Activated CD4-positive, alpha-beta T cell treated with anti-CD3 and anti-CD28 coated beads, Interleukin-2, amount 50 U/mL, for 24 hours (primary cell): ENCODE data around the gene POM121L2.
A peak's percentile ranks its signal among the peaks of the same experiment; 100 is the strongest.
"Not testable (repeated sequence)": the region's sequence is repeated elsewhere in the genome, so short reads cannot be mapped to it uniquely, and the experiment has no call there.

ENCODE experiments used
- DNase-seq, 2 donors: peaks; one replicate each; pipeline ENCODE4 v3.0.0-alpha.2; 2020; ENCODE audit warnings: low read depth in 1 of 2, low spot score in 1 of 2

Gene POM121L2

DNA sequence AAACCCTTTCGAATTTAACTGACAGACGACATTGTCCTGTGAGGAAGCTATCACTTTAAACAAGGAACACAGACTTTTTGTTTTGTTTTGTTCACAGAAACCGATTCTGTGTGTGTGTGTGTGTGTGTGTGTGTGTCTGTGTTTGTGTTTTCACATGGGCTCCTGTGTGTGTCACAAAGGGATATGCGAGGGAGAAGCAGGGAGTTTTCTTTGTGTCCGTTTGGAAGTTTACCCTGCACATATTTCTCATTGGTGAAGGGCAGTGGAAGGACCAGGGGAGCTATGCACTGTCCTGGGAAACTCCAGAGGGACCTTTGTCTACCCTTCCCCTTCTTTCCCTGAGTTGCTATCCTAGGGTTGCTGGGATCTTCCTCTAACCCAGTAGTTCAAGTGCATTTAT is 17.7 kb downstream of the POM121L2 start:
- no peak for DNase-seq

DNA sequence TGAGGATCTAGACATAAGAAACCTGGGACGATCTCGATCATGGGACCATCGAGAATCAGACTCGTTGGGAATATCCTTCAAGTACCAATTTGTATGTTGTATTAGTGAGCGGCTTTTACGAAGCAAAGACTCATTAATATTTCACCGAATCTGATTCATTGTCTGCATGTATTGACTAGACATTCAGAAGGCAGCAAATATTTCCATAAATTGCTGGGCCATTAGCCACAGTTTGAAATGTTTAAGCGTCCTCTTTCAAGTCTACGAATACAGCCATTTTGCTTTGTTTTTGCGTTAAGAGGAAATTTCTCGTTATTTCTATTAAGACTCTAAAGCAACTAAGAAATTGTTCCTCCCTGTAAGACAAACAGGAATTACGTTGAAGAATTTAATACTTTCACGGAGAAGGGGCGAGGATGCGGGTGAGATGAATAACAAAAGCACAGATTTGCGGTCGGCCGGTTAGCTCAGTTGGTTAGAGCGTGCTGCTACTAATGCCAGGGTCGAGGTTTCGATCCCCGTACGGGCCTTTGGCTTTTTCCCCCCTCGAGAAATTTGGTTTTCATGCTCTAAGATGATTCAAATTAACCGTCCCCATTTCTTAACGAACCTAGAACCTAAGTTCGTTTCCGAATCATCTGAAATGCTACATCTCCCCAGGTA is 18.5 kb downstream of the POM121L2 start:
- DNase-seq: no peak

DNA sequence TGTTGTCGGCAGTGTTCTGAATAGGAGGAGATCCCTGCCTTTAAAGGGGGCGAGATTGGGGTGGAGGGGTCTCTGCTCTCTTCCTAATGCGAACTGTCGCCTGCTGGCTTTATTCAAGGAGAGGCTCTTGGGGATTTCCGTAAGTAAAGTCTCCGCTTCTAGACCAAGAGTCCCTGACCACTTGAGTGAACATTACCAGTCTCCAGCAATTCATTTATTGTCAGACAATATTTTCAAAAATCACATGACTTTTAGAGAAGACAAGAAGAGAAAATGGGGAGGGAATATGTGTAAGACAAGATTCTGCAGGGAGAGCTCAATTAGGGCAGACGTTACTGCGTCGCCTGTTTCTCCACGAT is 21.2 kb downstream of the POM121L2 start:
- no peak for DNase-seq

DNA sequence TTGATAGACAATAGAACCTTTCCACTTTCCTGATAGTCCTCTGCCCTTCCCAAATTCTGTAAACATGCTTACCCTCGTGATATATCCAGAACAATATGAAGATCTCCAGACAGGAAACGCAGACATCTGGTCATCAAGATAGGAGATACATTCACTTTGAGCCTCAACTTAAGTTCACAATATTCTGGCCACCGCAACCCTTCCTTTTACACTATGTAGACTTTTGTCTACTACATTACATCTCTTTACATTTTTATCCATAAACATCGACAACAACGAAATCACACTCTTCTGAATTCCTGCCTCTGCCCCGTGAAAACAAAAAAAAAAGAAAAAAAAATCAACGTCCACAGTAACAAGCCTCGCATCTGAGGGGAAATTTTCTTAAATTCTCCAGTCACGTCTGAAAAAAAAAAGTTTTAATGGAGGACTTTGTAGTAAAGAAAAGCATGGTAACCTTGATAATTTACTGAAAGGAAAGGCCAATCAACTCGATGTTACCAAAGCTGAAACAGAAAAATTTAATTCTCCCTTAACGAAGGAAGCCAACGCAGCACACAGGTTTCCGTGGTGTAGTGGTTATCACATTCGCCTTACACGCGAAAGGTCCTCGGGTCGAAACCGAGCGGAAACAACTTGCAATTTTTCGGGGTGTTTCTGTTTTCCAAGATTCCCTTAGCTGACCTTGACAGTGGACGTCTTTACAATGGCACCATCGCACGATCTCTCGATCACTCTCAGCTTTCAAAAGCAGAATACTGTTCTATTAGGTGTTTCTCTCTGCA is 21.8 kb downstream of the POM121L2 start:
- DNase-seq: no peak

DNA sequence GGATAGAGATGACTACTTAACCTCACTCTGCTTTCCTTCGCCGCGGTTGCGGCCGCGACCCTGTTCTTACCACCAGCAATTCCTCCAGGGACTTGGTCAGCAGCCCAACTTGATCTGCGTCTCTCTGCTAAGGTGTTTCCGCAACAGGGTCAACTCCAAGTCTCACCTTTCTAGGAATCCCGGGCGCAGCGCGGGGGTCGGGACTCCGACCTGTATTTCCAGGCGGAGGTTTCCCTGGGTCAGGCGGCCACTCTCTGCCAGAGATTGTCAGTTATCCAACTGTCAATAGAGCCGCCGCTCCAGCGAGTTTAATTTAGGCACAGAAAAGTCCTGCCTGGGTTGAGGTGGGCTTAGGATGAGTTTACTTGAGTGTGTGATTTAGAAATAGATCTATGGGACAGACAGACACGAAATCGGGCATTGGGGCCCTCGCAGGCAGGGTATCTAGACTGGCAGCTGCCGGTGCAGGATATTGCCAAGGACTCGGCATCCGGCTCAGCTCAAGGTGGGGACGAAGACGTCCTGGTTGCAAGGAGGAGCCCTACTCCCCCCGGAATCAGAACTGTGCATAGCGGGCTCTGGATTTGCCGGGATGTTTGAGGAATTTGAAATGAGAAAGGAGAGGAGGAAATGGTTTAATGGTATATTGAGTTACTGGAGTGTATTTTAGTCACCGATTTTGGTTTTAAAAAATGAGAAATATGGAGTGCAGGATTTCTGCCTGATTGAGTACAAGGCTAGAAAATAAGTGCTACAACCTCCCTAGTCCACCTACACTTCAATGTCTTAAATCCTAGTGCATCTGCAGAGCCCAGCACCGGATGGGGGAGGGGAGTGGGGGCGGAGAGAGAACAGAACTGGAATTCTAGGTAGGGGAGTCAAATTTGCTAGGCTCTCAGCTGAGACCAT is 23.7 kb downstream of the POM121L2 start:
- DNase-seq: no peak

DNA sequence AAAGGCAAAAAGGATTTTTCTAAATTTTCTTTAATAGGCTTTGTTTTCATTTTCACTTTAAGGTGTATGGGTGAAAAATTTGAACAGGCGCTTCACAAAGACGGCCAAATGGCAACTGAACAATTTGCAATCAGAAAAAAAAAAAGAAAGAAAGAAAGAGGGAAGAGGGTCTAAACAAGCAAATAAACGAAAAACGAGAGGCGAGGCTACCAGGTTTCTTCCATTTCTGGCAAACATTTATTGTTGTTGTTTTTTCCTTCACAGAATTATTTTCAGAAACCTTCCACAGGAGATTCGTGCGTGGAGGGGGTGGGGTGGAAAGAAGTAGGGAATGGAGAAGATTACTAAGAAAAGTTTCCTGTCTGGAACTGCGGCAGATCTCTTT is 24.3 kb downstream of the POM121L2 start:
- no peak for DNase-seq

DNA sequence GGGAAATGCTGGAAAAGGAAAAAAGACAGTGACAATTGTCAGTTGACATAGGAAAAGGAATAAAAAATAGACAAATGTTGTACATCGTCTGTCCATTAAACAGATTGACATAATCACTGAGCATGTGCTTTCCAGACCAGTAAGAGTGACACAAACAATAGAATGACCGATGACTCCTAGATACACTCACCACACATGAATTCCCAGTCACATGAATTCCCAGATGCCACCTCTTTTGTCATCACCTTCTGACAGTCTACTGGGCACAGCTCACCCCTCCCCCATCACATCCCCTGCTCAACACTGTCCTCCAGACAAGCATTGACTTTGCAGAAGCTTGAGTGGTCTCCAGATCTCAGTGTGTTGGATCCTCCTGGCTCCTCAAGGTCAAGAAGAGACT is 25.9 kb downstream of the POM121L2 start:
- no peak for DNase-seq

DNA sequence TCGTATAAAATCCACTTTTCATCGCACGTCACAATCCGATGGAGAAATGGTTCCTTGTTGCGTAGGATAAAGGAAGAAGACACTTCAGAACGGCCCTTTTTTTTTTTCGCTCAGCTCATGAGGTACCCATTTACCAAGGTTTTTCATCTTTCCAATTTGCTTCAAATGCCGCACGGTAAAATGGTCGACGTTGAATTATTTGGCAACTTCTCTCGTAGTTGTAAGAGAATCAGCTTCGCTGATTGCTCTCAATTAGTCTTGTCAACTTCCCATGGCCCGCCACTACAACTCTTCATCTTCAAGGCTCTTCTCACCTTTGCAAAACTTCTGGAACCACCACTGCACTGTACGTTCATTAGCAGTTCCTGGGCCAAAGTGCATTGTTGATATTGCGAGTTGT is 28.8 kb downstream of the POM121L2 start:
- DNase-seq: no peak

DNA sequence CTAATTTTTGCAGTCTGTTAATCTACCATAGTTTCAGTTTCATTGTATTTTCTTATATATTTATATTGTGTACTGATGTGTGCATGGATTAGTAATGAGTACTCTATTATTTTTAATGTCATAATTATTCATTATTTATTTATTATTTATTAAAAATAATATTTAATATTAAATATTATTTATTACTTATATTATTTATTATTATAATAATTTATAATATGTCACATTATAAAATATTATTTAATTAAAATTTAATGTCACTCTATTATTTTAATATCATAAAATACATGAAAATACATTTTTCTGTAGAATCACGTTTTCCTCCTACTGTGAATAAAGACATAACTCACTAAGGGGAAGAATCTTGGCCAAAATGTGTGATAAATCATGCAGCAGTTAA is 30.5 kb downstream of the POM121L2 start:
- DNase-seq: no peak

DNA sequence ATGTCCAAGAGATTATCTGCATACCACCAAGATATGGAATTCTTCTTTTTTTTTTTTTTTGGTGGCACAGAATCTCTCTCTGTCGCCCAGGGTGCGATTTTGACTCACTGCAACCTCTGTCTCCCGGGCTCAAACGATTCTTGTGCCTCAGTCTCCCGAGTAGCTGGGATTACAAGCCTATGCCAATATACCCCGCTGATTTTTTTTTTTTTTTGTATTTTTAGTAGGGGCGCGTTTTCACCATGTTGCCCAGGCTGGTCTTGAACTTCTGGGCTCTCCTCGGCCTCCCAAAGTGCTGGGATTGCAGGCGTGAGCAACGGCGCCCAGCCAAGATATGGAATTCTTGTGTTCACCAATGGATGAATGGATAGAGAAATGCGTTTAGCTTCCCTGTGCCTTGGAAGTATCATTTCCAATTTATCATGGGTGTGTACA is 31.0 kb downstream of the POM121L2 start:
- DNase-seq: no peak

DNA sequence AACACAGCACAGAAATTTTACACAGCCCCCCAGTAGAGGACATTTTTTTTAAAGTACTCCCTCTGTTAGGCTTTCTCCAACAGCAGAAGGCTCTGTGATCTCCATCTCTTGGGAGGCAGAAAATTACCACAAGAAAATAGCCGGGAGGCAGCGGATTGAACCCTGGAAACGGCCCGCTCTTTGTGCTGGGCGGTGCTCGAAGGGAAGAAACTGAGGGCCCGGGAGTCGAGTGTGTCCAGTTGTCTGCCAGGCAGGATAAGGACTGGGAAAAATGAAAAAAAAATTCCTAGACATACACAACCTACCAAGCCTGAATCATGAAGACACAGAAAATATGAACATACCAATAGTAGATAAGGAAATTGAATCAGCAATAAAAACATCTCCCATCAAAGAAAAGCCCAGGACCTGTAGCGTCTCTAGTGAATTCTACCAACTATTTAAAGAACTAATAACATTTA is 31.5 kb downstream of the POM121L2 start:
- DNase-seq: no peak

DNA sequence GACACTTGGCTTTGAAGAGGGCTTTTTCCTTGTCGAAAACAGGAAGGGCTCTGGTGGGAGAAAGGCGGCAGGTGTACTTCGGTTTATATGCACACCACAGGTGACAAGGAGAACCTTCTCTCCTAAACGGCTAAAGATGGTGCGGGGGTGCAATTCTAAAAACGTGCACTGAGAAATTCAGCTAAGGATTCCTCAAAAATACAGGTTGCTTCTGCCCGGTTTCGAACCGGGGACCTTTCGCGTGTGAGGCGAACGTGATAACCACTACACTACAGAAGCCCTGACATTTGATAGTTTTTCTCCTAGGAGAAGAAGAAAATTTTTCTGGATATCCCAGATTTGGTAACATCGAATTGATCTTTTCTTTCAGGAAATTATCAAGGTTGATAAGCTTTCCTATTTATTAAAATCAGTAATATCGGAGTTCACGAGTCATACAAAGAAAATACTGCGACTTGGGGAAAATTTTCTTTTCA is 32.0 kb downstream of the POM121L2 start:
- peak in 1 of 2 donors; percentile 30 for DNase-seq

DNA sequence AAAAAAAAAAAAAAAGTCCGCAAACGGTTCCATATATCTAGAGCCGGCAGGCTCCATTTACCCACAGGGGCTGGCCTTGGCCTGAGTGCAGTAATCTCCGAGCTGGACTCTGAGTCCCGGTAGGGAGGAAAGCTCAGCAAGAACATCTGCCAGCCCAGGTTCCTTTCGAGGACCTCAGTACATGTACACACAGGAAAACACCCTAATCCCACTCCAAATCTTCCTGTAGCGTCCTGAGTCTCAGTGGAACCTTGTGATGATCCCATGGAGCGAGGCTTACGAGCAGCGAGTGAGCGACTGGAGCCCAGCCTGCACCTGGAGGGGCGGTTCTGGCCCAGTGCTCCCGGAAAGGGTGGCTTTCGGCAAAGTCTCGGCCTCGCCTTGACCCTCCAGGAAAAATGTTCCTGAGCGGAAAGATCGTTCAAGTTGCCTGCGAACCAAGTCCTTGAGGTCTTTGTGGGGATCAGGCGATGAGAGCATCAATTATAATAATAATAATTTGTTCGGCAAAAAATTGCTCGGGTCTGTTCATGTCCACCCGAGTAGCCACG is 32.5 kb downstream of the POM121L2 start:
- no peak for DNase-seq

DNA sequence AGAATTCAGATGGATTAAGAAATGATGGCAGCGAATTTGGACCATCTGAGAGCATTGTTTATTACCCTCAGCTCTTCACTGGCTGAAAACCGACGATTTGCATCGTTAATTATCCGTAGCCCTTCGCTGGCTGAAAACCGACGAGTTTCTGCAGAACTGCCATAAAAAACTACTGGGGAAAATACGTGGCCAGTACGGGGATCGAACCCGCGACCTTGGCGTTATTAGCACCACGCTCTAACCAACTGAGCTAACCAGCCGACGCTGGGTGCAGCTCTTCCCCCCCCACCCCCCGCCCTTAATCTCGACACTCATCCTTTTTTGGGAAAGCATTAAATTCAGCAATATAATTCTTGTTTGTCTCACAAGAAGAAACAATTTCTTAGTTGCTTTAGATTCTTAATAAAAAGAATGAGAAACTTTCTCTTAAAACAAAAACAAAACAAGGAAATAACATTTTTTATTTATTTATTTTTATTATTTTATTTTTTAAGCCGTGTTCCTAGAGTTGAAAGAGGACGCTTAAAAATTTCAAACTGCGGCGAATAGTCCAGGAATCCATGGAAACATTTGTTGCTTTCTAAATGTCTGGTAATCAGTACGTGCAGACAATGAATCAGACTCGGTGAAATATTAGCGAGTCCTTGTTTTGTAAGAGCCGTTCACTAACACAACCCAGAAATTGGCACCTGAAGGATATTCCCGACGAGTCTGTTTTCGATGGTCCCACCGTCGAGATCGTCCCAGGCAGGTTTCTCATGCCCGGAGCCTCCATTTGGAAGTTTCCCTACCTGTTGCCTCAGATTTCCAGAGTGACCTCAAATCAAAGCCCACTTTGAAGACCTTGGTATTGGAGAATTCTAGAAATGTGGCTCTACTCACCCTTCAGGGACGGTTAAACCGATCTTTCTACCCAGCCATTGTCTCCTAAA is 36.8 kb downstream of the POM121L2 start:
- DNase-seq: no peak

DNA sequence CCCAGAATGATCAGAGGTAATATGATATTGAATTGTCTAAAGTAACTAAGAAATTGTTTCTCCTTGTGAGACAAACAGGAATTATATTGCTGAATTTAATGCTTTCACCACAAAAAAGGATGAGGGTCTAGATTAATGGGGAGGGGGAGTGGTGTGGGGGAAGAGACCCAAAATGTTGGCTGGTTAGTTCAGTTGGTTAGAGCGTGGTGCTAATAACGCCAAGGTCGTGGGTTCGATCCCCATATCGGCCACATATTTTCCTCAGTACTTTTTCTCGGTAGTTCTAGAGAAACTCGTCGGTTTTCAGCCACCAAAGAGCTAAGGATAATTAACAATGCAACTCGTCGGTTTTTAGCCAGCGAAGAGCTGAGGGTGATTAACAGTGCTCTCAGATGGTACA is 38.3 kb downstream of the POM121L2 start:
- DNase-seq: no peak

DNA sequence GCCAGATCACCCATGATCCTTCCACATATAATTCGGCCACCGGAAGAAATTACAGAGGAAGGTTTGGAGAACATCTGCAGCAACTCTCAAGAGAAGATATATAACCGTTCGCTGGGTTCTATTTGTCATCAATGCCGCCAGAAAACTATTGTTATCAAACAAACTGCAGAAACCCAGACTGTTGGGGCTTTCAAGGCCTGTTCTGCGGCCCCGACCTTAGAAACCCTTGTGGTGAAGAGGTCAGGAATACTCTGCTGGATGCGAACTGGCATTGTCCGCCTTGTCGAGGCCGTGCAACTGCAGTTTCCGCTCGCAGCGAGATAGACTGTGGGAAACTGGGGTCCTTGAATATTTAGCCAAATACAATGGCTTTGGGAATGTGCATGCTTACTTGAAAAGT is 43.3 kb downstream of the POM121L2 start:
- DNase-seq: no peak

DNA sequence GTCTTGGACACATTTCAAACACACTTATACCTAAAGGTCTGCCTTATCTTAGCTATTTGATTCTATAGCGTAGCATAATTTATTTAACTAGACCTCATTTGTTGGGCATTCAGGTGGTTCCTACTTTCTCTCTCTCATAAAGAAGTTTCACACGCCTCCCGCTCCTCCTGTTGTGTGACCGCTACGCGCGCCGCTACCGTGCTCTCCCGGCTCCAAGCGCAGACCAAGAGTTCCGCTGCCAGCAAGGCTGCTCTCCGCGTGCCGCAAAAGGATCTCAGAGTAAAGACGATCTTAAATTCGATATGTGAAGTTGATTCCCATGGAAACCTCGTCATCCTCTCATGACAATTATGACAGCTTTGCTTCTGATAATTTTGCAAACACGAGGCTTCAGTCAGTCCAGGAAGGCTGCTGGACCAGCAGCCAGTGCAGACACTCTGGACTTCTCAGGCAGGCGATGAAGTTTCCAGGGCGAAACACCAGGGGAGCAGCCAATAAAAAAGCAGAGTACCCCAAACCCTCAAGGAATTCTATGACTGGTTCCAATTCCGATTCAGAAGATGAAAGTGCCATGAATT is 44.1 kb downstream of the POM121L2 start:
- no peak for DNase-seq

DNA sequence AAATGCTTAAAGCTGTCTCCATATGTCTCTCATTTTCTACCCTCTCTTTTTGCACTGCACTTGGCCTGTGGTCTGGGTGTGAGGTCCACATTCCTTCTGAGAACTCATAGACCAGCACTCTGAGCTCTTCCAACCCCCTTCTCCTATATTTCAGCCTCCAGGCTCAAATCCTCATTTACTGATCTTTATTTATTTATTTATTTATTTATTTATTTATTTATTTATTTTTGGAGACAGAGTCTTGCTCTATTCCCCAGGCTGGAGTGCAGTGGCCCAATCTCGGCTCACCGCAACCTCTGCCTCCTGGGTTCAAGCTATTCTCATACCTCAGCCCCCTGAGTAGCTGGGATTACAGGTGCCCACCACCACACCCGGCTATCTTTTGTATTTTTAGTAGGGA is 45.1 kb downstream of the POM121L2 start:
- not testable (repeated sequence) for DNase-seq

DNA sequence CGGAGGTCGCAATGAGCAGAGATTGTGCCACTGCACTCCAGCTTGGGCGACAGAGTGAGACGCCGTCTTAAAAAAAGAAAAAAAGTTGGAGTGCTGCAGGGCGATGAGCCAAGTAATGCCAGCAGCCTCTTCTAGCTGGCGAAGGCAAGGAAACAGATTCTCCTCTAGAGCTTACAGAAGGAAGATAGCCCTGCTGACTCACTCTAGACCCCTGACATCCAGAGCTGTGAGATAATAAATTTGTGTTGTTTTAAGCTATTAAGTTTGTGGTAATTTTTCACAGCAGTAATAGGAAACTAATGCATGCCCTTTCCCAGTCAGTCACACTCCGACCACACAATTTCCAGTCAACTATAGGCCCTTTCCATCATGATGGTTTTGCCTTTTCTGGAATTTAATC is 48.2 kb downstream of the POM121L2 start:
- no peak for DNase-seq

DNA sequence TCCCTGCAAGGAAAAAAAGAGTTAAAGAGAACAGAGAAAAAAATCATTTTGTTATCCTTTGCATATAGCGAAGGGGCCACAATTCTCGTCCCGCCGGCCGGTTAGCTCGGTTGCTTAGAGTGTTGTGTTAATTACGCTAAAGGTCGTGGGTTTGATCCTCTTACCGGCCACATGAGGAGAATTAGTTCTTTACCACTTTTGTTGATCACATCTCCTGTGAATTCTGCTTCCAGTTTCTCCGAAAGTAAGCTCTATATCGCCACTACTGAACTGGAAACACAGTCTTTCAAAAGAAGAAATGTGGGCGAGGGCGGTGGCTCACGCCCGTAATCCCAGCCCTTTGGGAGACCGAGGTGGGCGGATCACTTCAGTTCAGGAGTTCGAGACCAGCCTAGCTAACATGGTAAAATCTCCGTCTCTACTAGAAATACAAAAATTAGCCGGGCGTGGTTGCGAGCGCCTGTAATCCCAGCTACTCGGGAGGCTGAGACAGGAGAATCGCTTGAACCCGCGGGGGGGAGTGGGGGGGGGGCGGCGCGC is 51.2 kb downstream of the POM121L2 start:
- DNase-seq: no peak
